COR-L47 (cell line): ENCODE data around the gene LRCH1.
"Not testable (repeated sequence)": the region's sequence is repeated elsewhere in the genome, so short reads cannot be mapped to it uniquely, and the experiment has no call there.

Experiments used
- DNase-seq: peaks from one replicate; lab custom pipeline; 2025; lab: John Stamatoyannopoulos, UW

LRCH1 gene

GRCh38 chr13:46753137-46753536 lies 200.2 kb downstream of the LRCH1 start:
- no peak for DNase-seq

DNA sequence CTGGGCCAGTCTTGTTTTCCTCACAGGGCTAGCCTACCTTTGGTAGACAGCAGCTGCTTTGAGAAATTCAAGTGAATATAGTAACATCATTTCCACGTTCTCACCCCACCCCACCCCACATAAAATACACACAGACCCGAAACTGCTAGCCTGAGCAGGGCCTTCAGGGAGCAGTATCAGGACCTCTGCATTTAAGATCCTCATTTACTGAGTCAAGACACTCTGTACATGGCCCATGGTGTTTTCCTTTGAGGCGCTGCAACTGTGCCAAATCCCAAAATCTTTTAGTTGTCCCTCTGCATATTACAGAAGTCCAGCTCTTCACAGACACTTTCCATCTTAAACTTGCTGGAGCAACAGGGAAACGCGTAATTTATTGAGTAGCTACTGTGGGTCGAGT lies 200.9 kb downstream of the LRCH1 start:
- no peak for DNase-seq

DNA sequence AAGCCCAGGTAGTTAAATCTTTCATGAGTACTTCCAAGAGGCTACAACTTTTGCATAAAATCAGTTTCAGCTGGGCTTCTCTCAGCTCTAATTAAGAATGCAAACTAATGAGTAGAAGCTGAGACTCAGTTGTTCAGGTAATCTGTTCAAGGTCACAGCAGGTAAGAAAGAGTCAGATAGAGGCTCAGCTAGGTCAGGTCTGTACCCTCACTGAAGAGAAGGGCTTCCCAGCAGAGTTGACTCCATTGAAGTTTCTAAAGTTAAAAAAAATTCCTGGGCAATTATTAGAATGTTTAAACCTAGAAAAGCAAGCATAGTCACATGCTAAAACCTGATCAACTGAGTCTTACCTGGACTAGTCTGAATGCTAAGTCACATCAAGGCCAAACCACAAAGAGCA lies 201.8 kb downstream of the LRCH1 start:
- no peak for DNase-seq

DNA sequence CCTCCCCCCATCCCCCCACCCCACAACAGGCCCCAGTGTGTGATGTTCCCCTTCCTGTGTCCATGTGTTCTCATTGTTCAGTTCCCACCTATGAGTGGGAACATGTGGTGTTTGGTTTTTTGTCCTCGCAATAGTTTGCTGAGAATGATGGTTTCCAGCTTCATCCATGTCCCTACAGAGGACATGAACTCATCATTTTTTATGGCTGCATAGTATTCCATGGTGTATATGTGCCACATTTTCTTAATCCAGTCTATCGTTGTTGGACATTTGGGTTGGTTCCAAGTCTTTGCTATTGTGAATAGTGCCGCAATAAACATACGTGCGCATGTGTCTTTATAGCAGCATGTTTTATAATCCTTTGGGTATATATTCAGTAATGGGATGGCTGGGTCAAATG lies 202.5 kb downstream of the LRCH1 start:
- DNase-seq = not testable (repeated sequence)

DNA sequence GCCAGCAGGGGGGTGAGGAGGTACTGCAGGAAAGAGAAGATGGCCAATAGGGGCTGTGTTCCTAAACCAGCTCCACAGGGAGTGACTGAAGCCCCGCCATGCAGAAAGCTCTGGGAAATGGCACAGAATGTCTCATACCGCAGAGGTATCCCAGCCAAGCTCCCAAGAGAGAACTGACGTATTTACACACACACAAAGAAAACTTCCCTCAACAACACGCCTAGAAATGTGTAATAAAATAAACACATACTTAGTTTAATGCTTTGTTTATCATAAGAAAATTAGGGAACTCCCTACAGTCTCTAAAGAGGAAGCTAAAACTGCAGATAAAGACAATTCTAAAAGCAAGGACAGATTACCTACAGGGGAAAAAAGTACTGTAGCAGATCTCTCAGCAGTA lies 204.0 kb downstream of the LRCH1 start:
- DNase-seq = no peak

DNA sequence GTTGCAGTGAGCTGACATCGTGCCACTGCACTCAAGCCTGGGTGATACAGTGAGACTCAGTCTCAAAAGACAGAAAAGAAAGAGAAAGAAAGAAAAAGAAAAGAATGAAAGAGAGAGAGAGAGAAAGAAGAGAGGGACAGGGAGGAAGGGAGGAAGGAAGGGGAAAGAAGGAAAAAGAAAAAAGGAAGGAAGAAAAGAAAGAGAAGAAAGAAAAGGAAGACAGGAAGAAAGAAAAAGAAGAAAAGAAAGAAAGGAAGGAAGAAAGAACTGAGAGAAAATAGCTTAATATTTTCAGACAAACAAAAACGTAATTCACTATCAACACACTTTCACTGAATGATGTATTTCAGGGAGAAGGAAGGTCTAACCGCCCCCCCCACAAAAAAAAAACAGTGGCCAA lies 204.7 kb downstream of the LRCH1 start:
- no peak for DNase-seq

DNA sequence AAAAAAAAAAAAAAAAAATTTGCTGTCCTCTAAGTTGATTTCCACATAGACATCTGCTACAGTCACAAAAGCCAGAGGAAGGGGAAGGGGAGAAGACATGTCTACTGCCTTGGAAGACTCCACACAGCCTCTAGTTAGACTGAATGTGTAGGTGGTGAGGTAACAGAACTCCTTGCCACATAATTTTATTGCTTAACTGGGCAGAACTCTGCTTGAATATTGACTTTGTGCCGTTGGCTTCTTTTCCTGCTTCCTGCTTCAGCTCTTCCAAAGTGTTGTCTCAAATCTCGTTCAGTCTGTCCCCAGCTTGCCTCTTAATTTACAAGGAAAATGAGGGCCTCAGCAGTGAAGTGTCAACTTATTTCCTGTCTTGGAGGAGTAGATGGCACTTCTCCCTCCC lies 206.9 kb downstream of the LRCH1 start:
- no peak for DNase-seq

GRCh38 chr13:46761174-46761573 lies 208.2 kb downstream of the LRCH1 start:
- no peak for DNase-seq

- no peak for DNase-seq
Measured at GRCh38 chr13:46761866-46762265, 208.9 kb downstream of the LRCH1 start.

DNA sequence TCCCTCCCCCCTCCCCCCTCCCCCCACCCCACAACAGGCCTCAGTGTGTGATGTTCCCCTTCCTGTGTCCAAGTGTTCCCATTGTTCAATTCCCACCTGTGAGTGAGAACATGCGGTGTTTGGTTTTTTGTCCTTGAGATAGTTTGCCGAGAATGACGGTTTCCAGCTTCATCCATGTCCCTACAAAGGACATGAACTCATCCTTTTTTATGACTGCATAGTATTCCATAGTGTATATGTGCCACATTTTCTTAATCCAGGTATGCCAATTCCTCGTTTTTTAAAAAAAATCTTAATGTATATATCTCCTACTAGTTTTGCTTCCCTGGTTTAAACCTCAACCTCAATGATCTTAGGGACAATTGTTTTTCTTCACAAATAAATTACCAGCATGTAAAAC lies 217.0 kb downstream of the LRCH1 start:
- DNase-seq = not testable (repeated sequence)

DNA sequence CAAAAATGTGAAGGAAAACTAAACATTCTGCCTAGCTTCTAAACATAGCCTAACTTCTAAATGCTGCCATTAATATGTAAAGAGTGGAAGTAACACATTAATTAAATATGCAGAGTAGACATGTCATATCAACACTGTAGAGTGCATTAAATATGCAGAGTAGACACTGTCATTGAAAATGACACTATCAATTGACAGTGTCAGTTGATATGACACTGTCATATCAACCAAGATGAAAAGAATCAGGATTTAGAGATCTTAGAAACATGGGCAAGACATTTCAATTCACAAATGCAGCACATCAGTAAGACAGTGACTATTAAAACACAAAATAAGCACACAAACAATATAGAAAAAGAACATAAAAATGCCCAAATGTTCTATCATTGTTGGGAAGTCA lies 218.7 kb downstream of the LRCH1 start:
- DNase-seq = no peak

DNA sequence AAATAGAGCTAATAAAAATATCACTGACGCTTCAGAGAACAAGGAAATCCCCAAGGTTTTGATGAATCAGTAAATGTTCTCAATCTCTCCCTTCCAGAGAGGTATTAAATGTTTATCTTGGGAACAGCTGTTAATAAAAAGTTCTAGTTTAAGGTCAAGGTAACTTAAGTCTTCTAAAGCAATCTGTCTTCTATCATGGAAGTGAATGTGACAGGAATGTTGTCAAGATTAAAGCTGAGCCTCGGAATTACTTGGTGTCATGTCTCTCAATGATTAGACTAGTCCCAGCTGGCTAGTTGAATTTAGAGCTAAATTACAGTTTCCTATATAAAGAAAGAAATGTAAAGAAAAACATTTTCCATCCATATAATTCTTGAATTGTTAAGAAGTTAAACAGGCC lies 220.6 kb downstream of the LRCH1 start:
- no peak for DNase-seq

- no peak for DNase-seq
Measured at GRCh38 chr13:46775385-46776107, 222.6 kb downstream of the LRCH1 start.

- no peak for DNase-seq
Measured at GRCh38 chr13:46778095-46778494, 225.1 kb downstream of the LRCH1 start.

- DNase-seq = no peak
Measured at GRCh38 chr13:46778890-46779289, 225.9 kb downstream of the LRCH1 start.

GRCh38 chr13:46782066-46782465 lies 229.1 kb downstream of the LRCH1 start:
- no peak for DNase-seq

- DNase-seq = no peak
Measured at GRCh38 chr13:46782691-46783090, 229.7 kb downstream of the LRCH1 start.

DNA sequence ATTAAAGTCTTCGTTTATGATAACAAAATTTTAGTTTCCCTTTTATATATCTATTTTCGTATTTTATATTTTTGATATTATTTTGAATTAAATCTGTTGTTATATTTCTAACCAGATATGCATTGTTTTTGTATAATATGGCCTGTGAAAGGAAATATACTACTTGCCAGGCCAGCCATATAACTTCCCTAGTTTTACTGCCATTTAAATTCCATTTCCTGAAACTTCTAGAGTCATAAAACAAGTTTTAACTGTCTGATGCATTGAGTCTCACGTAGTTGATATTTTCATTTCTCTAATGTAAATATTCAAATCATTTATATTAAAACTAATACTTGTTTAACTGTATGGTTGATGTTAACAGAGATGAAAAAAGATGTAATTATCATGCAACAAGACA lies 230.5 kb downstream of the LRCH1 start:
- no peak for DNase-seq

GRCh38 chr13:46795321-46795720 lies 242.4 kb downstream of the LRCH1 start:
- no peak for DNase-seq

DNA sequence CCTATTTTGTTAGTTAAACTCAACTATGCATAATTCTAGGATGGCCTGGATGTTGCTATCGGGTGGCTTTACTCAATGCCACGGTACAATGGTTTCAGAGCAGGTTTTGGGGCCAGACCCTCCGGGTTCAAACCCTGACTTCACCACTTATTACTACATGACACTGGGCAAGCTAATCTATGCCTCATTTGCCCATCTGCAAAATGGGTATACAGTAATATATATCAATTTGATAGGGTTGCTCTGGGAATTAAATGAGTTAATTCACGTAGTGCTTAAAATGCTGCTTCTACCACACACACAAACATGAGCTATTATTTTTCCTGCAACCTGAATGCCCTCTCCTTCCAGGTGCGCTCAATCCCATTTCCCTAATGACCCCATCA lies 243.2 kb downstream of the LRCH1 start:
- no peak for DNase-seq

GRCh38 chr13:46796515-46797474 lies 243.8 kb downstream of the LRCH1 start, which contains the start of gene ESD:
Gene ESD (minus strand): TSS chr13:46797161. CDS start chr13:46791413, 5,748 bp downstream.
- peak; percentile 96 for DNase-seq

DNA sequence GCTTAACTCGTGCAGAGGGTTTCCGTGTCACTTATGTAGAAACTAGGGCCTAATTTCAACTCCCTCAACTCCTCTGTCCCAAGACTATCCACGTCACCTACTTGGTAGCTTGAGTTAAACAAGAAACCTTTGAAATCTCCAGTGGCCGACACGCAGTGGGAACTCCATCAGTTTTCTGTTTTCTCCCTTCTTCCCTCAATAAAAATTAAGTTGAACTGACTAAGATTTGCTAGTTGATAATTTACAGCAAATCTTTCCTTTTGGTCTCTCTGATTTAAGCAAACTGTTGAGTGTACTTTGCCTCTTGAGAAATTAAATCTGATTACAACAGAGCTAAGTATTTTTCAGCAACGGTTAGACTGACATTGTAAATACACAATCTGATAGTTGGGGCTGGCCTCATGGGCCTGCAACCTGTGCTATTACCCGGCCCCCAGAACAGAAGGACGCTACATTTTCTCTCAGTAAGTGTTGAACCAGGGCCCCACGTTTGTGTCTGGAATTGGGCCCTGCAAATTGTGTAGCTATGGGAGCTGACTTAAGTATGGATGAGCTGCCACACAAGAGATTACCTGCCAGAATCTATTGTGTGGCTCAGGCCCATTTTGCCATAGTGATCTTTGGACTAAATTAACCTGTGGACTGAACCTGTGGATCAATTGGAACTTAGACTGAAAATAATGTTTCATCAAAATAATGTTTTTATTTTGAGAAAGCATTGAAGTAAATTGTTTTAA lies 244.7 kb downstream of the LRCH1 start:
- no peak for DNase-seq
